ENCODE data around the gene MEGF11.

Gene MEGF11

GRCh38 chr15:66165856-66166255 is 87.7 kb downstream of the MEGF11 start:
- peak; percentile 34 for DNase-seq

- DNase-seq, result peak; percentile 82
Measured at GRCh38 chr15:66164788-66165187, 88.8 kb downstream of the MEGF11 start.

- DNase-seq, result no peak
Measured at GRCh38 chr15:66163553-66163952, 90.0 kb downstream of the MEGF11 start.

- no peak for DNase-seq
Measured at GRCh38 chr15:66162286-66162685, 91.3 kb downstream of the MEGF11 start.

- no peak for DNase-seq
Measured at GRCh38 chr15:66161575-66162118, 91.9 kb downstream of the MEGF11 start.

- DNase-seq, result no peak
Measured at GRCh38 chr15:66161108-66161507, 92.4 kb downstream of the MEGF11 start.

GRCh38 chr15:66157507-66157906 is 96.0 kb downstream of the MEGF11 start:
- DNase-seq, result no peak

GRCh38 chr15:66156310-66156975 is 97.1 kb downstream of the MEGF11 start:
- DNase-seq, result no peak

- no peak for DNase-seq
Measured at GRCh38 chr15:66155065-66155464, 98.5 kb downstream of the MEGF11 start.

- DNase-seq, result no peak
Measured at GRCh38 chr15:66154581-66154980, 99.0 kb downstream of the MEGF11 start.

- no peak for DNase-seq
Measured at GRCh38 chr15:66153549-66154415, 99.8 kb downstream of the MEGF11 start.

- no peak for DNase-seq
Measured at GRCh38 chr15:66152650-66153049, 100.9 kb downstream of the MEGF11 start.

- peak; percentile 92 for DNase-seq
Measured at GRCh38 chr15:66151809-66152208, 101.7 kb downstream of the MEGF11 start.

GRCh38 chr15:66149871-66150270 is 103.7 kb downstream of the MEGF11 start:
- DNase-seq, result no peak

- DNase-seq, result no peak
Measured at GRCh38 chr15:66148187-66148586, 105.4 kb downstream of the MEGF11 start.

- DNase-seq, result no peak
Measured at GRCh38 chr15:66147440-66147839, 106.1 kb downstream of the MEGF11 start.

GRCh38 chr15:66145726-66146182 is 107.8 kb downstream of the MEGF11 start:
- no peak for DNase-seq

- no peak for DNase-seq
Measured at GRCh38 chr15:66144978-66145725, 108.4 kb downstream of the MEGF11 start.

- no peak for DNase-seq
Measured at GRCh38 chr15:66142285-66142684, 111.3 kb downstream of the MEGF11 start.

- no peak for DNase-seq
Measured at GRCh38 chr15:66139591-66140207, 113.9 kb downstream of the MEGF11 start.

- DNase-seq, result no peak
Measured at GRCh38 chr15:66138892-66139590, 114.5 kb downstream of the MEGF11 start.

All from NCI-H524 treated with DMSO at 0.1 percent for 48 hours (cell line).